Measurements from ENCODE around the gene DIS3L.
"Not testable (repeated sequence)": the region's sequence is repeated elsewhere in the genome, so short reads cannot be mapped to it uniquely, and the experiment has no call there.

The DIS3L gene

GRCh38 chr15:66293419-66294156 lies at the start of gene DIS3L:
DIS3L (plus strand) TSS chr15:66293568; CDS start chr15:66293597, 29 bp downstream.
- peak; percentile 42 to 46 for DNase-seq

- not testable (repeated sequence) for DNase-seq
Measured at GRCh38 chr15:66245832-66246231, 47.5 kb upstream of the DIS3L start.

- DNase-seq, result no peak
Measured at GRCh38 chr15:66246937-66247336, 46.4 kb upstream of the DIS3L start.

GRCh38 chr15:66249605-66250174 lies 43.7 kb upstream of the DIS3L start:
- DNase-seq, result no peak

GRCh38 chr15:66251065-66251789 lies 42.1 kb upstream of the DIS3L start:
- no peak for DNase-seq

- DNase-seq, result peak; percentile 18 to 33
Measured at GRCh38 chr15:66251790-66252684, 41.3 kb upstream of the DIS3L start.

GRCh38 chr15:66252685-66253417 lies 40.5 kb upstream of the DIS3L start:
- DNase-seq, result no peak

- DNase-seq, result no peak
Measured at GRCh38 chr15:66253418-66254088, 39.8 kb upstream of the DIS3L start, which contains the start of gene MEGF11. MEGF11 (minus strand) TSS chr15:66253750; CDS start chr15:66128403, 125,347 bp downstream.

- no peak for DNase-seq
Measured at GRCh38 chr15:66254089-66254950, 39.0 kb upstream of the DIS3L start.

GRCh38 chr15:66254951-66255676 lies 38.3 kb upstream of the DIS3L start:
- no peak for DNase-seq

- DNase-seq, result no peak
Measured at GRCh38 chr15:66256692-66257091, 36.7 kb upstream of the DIS3L start.

- DNase-seq, result no peak
Measured at GRCh38 chr15:66261056-66261455, 32.3 kb upstream of the DIS3L start.

- not testable (repeated sequence) for DNase-seq
Measured at GRCh38 chr15:66262837-66263236, 30.5 kb upstream of the DIS3L start.

- no peak for DNase-seq
Measured at GRCh38 chr15:66264859-66265513, 28.4 kb upstream of the DIS3L start.

GRCh38 chr15:66269326-66270090 lies 23.9 kb upstream of the DIS3L start:
- DNase-seq, result no peak

- no peak for DNase-seq
Measured at GRCh38 chr15:66270932-66271331, 22.4 kb upstream of the DIS3L start.

GRCh38 chr15:66275352-66275751 lies 18.0 kb upstream of the DIS3L start:
- no peak for DNase-seq

GRCh38 chr15:66276546-66276945 lies 16.8 kb upstream of the DIS3L start:
- no peak for DNase-seq
